Liver (tissue), 3 donors: ENCODE data around the gene SIGLEC9.

ENCODE experiments used
- RAD21 ChIP-seq, 2 donors: IDR thresholded peaks; 2 replicates each; pipeline ENCODE4 v1.6.1; 2016; ENCODE audit warnings: antibody characterized with exemption in 2 of 2, mild to moderate bottlenecking in 2 of 2
- TF ChIP-seq, protein P1 (sequence below): fragments of 150-350 bp; IDR thresholded peaks from 2 replicates; pipeline ENCODE4 v1.5.1; 2017; ENCODE audit warnings: improper control_type of control experiment, low read depth, low read length; ENCODE audit not compliant: missing input control
- donor health status: healthy.
- donor health status: healthy.

DNA sequence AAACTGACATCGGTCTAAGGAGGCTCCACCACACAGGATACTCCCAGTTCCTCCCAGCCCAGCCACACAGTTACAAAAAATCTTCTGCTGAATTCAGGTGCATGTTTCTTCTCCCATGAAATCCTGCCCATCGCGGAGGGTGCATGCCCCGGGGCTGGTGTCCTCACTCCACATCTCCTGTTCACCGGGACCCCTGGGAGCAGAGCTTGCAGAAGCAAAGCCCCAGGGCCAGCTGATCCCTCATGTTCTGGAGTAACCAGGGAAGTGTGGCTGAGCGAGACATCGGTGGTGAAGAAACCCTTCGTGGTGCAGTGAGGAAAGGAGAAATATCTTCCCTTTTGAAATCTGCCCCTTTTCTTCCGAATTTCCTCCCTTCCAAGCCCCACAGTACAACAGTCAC is 904 bp upstream of the SIGLEC9 start:
- TF ChIP-seq, protein P1, sequence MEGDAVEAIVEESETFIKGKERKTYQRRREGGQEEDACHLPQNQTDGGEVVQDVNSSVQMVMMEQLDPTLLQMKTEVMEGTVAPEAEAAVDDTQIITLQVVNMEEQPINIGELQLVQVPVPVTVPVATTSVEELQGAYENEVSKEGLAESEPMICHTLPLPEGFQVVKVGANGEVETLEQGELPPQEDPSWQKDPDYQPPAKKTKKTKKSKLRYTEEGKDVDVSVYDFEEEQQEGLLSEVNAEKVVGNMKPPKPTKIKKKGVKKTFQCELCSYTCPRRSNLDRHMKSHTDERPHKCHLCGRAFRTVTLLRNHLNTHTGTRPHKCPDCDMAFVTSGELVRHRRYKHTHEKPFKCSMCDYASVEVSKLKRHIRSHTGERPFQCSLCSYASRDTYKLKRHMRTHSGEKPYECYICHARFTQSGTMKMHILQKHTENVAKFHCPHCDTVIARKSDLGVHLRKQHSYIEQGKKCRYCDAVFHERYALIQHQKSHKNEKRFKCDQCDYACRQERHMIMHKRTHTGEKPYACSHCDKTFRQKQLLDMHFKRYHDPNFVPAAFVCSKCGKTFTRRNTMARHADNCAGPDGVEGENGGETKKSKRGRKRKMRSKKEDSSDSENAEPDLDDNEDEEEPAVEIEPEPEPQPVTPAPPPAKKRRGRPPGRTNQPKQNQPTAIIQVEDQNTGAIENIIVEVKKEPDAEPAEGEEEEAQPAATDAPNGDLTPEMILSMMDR, result no peak
- no peak for TF ChIP-seq RAD21 (IDR thresholded peaks at IDR 0.05)
